Stimulated activated CD8-positive, alpha-beta memory T cell treated with anti-CD3 and anti-CD28 coated beads, Interleukin-4, amount 100 ng/mL, for 48 hours (primary cell): ENCODE results near the gene HSF2BP.
"Not testable (repeated sequence)": the region's sequence is repeated elsewhere in the genome, so short reads cannot be mapped to it uniquely, and the experiment has no call there.

Experiments used
- DNase-seq: peaks from one replicate; pipeline ENCODE4 v3.0.0-alpha.2; 2020

HSF2BP gene

GRCh38 chr21:43596616-43597015 lies 62.7 kb downstream of the HSF2BP start:
- no peak for DNase-seq

GRCh38 chr21:43595769-43596168 lies 63.5 kb downstream of the HSF2BP start:
- not testable (repeated sequence) for DNase-seq

GRCh38 chr21:43593078-43593477 lies 66.2 kb downstream of the HSF2BP start:
- DNase-seq, result no peak

- DNase-seq, result no peak
These were observed 67.7 kb downstream of the HSF2BP start for GRCh38 chr21:43591571-43591970.

- DNase-seq, result no peak
These were observed 69.1 kb downstream of the HSF2BP start for GRCh38 chr21:43590194-43590593.

- DNase-seq, result no peak
These were observed 70.3 kb downstream of the HSF2BP start for GRCh38 chr21:43588957-43589356.

- no peak for DNase-seq
These were observed 73.3 kb downstream of the HSF2BP start for GRCh38 chr21:43585924-43586413.

- DNase-seq, result no peak
These were observed 73.8 kb downstream of the HSF2BP start for GRCh38 chr21:43585514-43585913.

- no peak for DNase-seq
These were observed 77.8 kb downstream of the HSF2BP start for GRCh38 chr21:43581453-43581852.

GRCh38 chr21:43578677-43579303 lies 80.5 kb downstream of the HSF2BP start:
- no peak for DNase-seq

GRCh38 chr21:43575473-43575844 lies 83.8 kb downstream of the HSF2BP start:
- no peak for DNase-seq

GRCh38 chr21:43574741-43575472 lies 84.4 kb downstream of the HSF2BP start:
- no peak for DNase-seq

- no peak for DNase-seq
These were observed 85.4 kb downstream of the HSF2BP start for GRCh38 chr21:43573921-43574320.

GRCh38 chr21:43572446-43572845 lies 86.8 kb downstream of the HSF2BP start:
- no peak for DNase-seq

- no peak for DNase-seq
These were observed 87.3 kb downstream of the HSF2BP start for GRCh38 chr21:43571976-43572375.

- not testable (repeated sequence) for DNase-seq
These were observed 89.1 kb downstream of the HSF2BP start for GRCh38 chr21:43570195-43570594.

GRCh38 chr21:43562451-43562850 lies 96.8 kb downstream of the HSF2BP start:
- not testable (repeated sequence) for DNase-seq

- not testable (repeated sequence) for DNase-seq
These were observed 118.7 kb downstream of the HSF2BP start for GRCh38 chr21:43540561-43540960.

- DNase-seq, result not testable (repeated sequence)
These were observed 136.7 kb downstream of the HSF2BP start for GRCh38 chr21:43522495-43523131.

- DNase-seq, result not testable (repeated sequence)
These were observed 141.6 kb downstream of the HSF2BP start for GRCh38 chr21:43517701-43518100.

- DNase-seq, result not testable (repeated sequence)
These were observed 142.2 kb downstream of the HSF2BP start for GRCh38 chr21:43516860-43517627.

GRCh38 chr21:43516295-43516847 lies 142.9 kb downstream of the HSF2BP start:
- not testable (repeated sequence) for DNase-seq

- DNase-seq, result not testable (repeated sequence)
These were observed 144.5 kb downstream of the HSF2BP start for GRCh38 chr21:43514834-43515233.
